CD4-positive, alpha-beta T cell (primary cell): Measurements from ENCODE around the gene HDAC4. TPM values are rescaled to one million over a fixed set of nuclear protein-coding genes. Genes with fewer than 3 reads are reported as not detected.

ENCODE experiments used
- ATAC-seq: fragments of 200-7000 bp; cut with Tn5 transposase; one replicate; pipeline ENCODE4 v1.10.0; 2022; ENCODE audit warnings: mild to moderate bottlenecking; ENCODE audit not compliant: poor library complexity
- CTCF ChIA-PET: fragments of 350-600 bp; sonication (Branson Sonifier 250); formaldehyde crosslinking; loops from one replicate; lab custom pipeline; 2021; ENCODE audit warnings: antibody characterized with exemption, inconsistent platforms; lab: Charles Lee
- POLR2A ChIA-PET: fragments of 350-600 bp; sonication (Branson Sonifier 250); formaldehyde crosslinking; loops from one replicate; lab custom pipeline; 2021; ENCODE audit warnings: antibody characterized with exemption, inconsistent platforms; lab: Charles Lee
- DNase-seq, 14 experiments: peaks; one replicate each; pipeline ENCODE4 v3.0.0-alpha.2; 2013 to 2020; ENCODE audit warnings: mixed read lengths in 2 of 14
- H3K27ac ChIP-seq, 2 donors: one replicate each; pipeline versions ENCODE4 v1.5.1 to v1.7.0; 2013; ENCODE audit warnings: low read length in 2 of 2, low read depth in 1 of 2, mild to moderate bottlenecking in 1 of 2
- H3K27me3 ChIP-seq, 2 experiments: 1 replicate in 1 of 2; 2 replicates in 1 of 2; pipeline versions ENCODE4 v1.6.1 to v1.7.0; 2013; ENCODE audit warnings: low read length in 2 of 2, control low read depth in 1 of 2, mild to moderate bottlenecking in 1 of 2, moderate library complexity in 1 of 2; ENCODE audit not compliant: insufficient read depth in 2 of 2, control insufficient read depth in 1 of 2
- H3K36me3 ChIP-seq: one replicate; pipeline ENCODE4 v1.6.1; 2013; ENCODE audit warnings: low read length, control low read depth; ENCODE audit not compliant: insufficient read depth
- H3K4me1 ChIP-seq: one replicate; pipeline ENCODE4 v1.6.1; 2013; ENCODE audit warnings: low read length, control low read depth; ENCODE audit not compliant: insufficient read depth
- H3K4me3 ChIP-seq: one replicate; pipeline ENCODE4 v1.5.1; 2013; ENCODE audit warnings: mild to moderate bottlenecking, low read length, moderate library complexity
- H3K9me3 ChIP-seq, 2 experiments: 1 replicate in 1 of 2; 2 replicates in 1 of 2; pipeline versions ENCODE4 v1.6.1 to v1.7.0; 2013; ENCODE audit warnings: low read length in 2 of 2, mild to moderate bottlenecking in 2 of 2, control low read depth in 1 of 2, moderate library complexity in 1 of 2; ENCODE audit not compliant: control insufficient read depth in 1 of 2, insufficient read depth in 1 of 2
- H3K27ac Mint-ChIP-seq: one replicate; pipeline ENCODE4 v1.8.0; 2020; ENCODE audit warnings: mixed read lengths
- H3K27me3 Mint-ChIP-seq: one replicate; pipeline ENCODE4 v1.8.0; 2021; ENCODE audit warnings: mixed read lengths
- H3K36me3 Mint-ChIP-seq: one replicate; pipeline ENCODE4 v1.8.0; 2021; ENCODE audit warnings: low read depth, mixed read lengths
- H3K4me1 Mint-ChIP-seq: one replicate; pipeline ENCODE4 v1.8.0; 2021; ENCODE audit warnings: low read depth, mixed read lengths
- H3K4me3 Mint-ChIP-seq: one replicate; pipeline ENCODE4 v1.8.0; 2020; ENCODE audit warnings: mild to moderate bottlenecking, mixed read lengths
- H3K9me3 Mint-ChIP-seq: one replicate; pipeline ENCODE4 v1.8.0; 2020; ENCODE audit warnings: mixed read lengths
- CTCF ChIP-seq: fragments of 200-600 bp; IDR thresholded peaks from one replicate; pipeline ENCODE4 v1.8.0; 2022; ENCODE audit warnings: antibody characterized with exemption, mild to moderate bottlenecking
- intact Hi-C, 2 experiments: fragments of 100-400 bp; cut with DNase I in 1 of 2; cut with micrococcal nuclease in 1 of 2; formaldehyde crosslinking; loops; one replicate each; pipeline versions ENCODE4 v1.15.1 to v1.9.0; 2023 to 2025; cut with DNase I, micrococcal nuclease
- total RNA-seq, 174 experiments: library from RNA in 2 of 174; stranded (reverse) in 2 of 174; gene quantifications; one replicate each; pipeline ENCODE4 v1.2.3 and lab custom pipeline; 2021 to 2026

HDAC4 gene
- total RNA-seq, 2 experiments from 2014 or later: 45.3 to 49.2 TPM

- no peaks in the 10 kb centered on the region for H3K27me3 Mint-ChIP-seq
- no peak overlapping the region for H3K4me3 Mint-ChIP-seq
- CTCF ChIA-PET: no interaction called here
- peaks cover 37% of the 10 kb centered on the region for H3K36me3 Mint-ChIP-seq
- intact Hi-C loops: no loop called here
- POLR2A ChIA-PET: no interaction called here
- Histone ChIP-seq H3K36me3 (peaks cover 28% of the 10 kb centered on the region), H3K27me3 (no peaks in the 10 kb centered on the region), H3K4me1 (no peaks in the 10 kb centered on the region), H3K4me3 (no peak overlapping the region), H3K9me3 (peaks cover 0 to 4% of the 10 kb centered on the region in 2 experiments), H3K27ac (no peak overlapping the region)
- H3K9me3 Mint-ChIP-seq: no peaks in the 10 kb centered on the region
- H3K27ac Mint-ChIP-seq: no peak overlapping the region
- ATAC-seq (no peak), DNase-seq (no peak)
- TF ChIP-seq CTCF: no peak
- no peaks in the 10 kb centered on the region for H3K4me1 Mint-ChIP-seq
Observed at GRCh38 chr2:239049421-239050251, 351.2 kb downstream of the HDAC4 start.

GRCh38 chr2:239048736-239049135, 352.1 kb downstream of the HDAC4 start:
- Histone ChIP-seq H3K27me3 (no peaks in the 10 kb centered on the region), H3K9me3 (peaks cover 0 to 4% of the 10 kb centered on the region in 2 experiments), H3K4me1 (no peaks in the 10 kb centered on the region), H3K27ac (no peak overlapping the region), H3K4me3 (no peak overlapping the region), H3K36me3 (peaks cover 19% of the 10 kb centered on the region)
- TF ChIP-seq CTCF: no peak
- ATAC-seq: no peak
- Mint-ChIP-seq H3K4me3 (no peak overlapping the region), H3K36me3 (peaks cover 28% of the 10 kb centered on the region), H3K27me3 (no peaks in the 10 kb centered on the region), H3K9me3 (no peaks in the 10 kb centered on the region), H3K4me1 (no peaks in the 10 kb centered on the region), H3K27ac (no peak overlapping the region)
- POLR2A ChIA-PET: no interaction called here
- CTCF ChIA-PET: no interaction called here
- DNase-seq: no peak
- intact Hi-C loops: no loop called here

GRCh38 chr2:239047861-239048260, 353.0 kb downstream of the HDAC4 start:
- no peak for DNase-seq
- Histone ChIP-seq H3K4me1 (no peaks in the 10 kb centered on the region), H3K9me3 (peaks cover 0 to 4% of the 10 kb centered on the region in 2 experiments), H3K36me3 (peaks cover 11% of the 10 kb centered on the region), H3K27ac (no peak overlapping the region), H3K4me3 (no peak overlapping the region), H3K27me3 (no peaks in the 10 kb centered on the region)
- ChIA-PET CTCF (no interaction called here), POLR2A (no interaction called here)
- H3K27ac Mint-ChIP-seq: no peak overlapping the region
- H3K4me3 Mint-ChIP-seq: no peak overlapping the region
- H3K9me3 Mint-ChIP-seq: no peaks in the 10 kb centered on the region
- H3K4me1 Mint-ChIP-seq: no peaks in the 10 kb centered on the region
- no peaks in the 10 kb centered on the region for H3K27me3 Mint-ChIP-seq
- peaks cover 19% of the 10 kb centered on the region for H3K36me3 Mint-ChIP-seq
- intact Hi-C loops: no loop called here
- ATAC-seq: no peak
- TF ChIP-seq CTCF: no peak
